H9 (cell line): ENCODE results near the gene DISC1. TPM values are rescaled to one million over a fixed set of nuclear protein-coding genes. Genes with fewer than 3 reads are reported as not detected.

Experiments used
- DNase-seq: peaks from one replicate; pipeline ENCODE4 v3.0.0-alpha.2; 2017
- H2AFZ ChIP-seq: one replicate; pipeline ENCODE4 v1.6.1; 2013; ENCODE audit warnings: mild to moderate bottlenecking, low read length, control low read depth, moderate library complexity
- H2AK5ac ChIP-seq: 2 replicates; pipeline ENCODE4 v1.6.1; 2013; ENCODE audit warnings: low read length, control low read depth, mixed read lengths; ENCODE audit not compliant: insufficient read length
- H2BK120ac ChIP-seq: one replicate; pipeline ENCODE4 v1.6.1; 2013; ENCODE audit warnings: low read depth, mild to moderate bottlenecking, low read length, control low read depth, inconsistent platforms; ENCODE audit not compliant: poor library complexity, severe bottlenecking
- H2BK12ac ChIP-seq: 2 replicates; pipeline ENCODE4 v1.6.1; 2013; ENCODE audit warnings: low read length, control low read depth, mixed read lengths, low read depth; ENCODE audit not compliant: insufficient read length
- H2BK15ac ChIP-seq: 2 replicates; pipeline ENCODE4 v1.6.1; 2013; ENCODE audit warnings: low read depth, low read length, control low read depth
- H2BK20ac ChIP-seq: one replicate; pipeline ENCODE4 v1.6.1; 2013; ENCODE audit warnings: low read depth, mild to moderate bottlenecking, low read length, control low read depth, inconsistent platforms; ENCODE audit not compliant: poor library complexity, severe bottlenecking
- H2BK5ac ChIP-seq: 2 replicates; pipeline ENCODE4 v1.6.1; 2013; ENCODE audit warnings: low read length, control low read depth, mixed read lengths; ENCODE audit not compliant: insufficient read length
- H3K14ac ChIP-seq: 2 replicates; pipeline ENCODE4 v1.6.1; 2013; ENCODE audit warnings: low read length, control low read depth; ENCODE audit not compliant: insufficient read depth
- H3K18ac ChIP-seq: 2 replicates; pipeline ENCODE4 v1.6.1; 2013; ENCODE audit warnings: low read depth, mild to moderate bottlenecking, mixed read lengths, low read length, control low read depth; ENCODE audit not compliant: insufficient read length
- H3K23ac ChIP-seq: 2 replicates; pipeline ENCODE4 v1.6.1; 2013; ENCODE audit warnings: low read length, control low read depth, mixed read lengths, low read depth; ENCODE audit not compliant: insufficient read length
- H3K23me2 ChIP-seq: 2 replicates; pipeline ENCODE4 v1.6.1; 2013; ENCODE audit warnings: low read depth, mild to moderate bottlenecking, mixed read lengths, low read length, control low read depth; ENCODE audit not compliant: insufficient read length, poor library complexity, severe bottlenecking
- H3K27ac ChIP-seq: 2 replicates; pipeline ENCODE4 v1.5.1; 2013; ENCODE audit warnings: low read length, control low read depth, mixed read lengths, low read depth; ENCODE audit not compliant: insufficient read length
- H3K27me3 ChIP-seq: 2 replicates; pipeline ENCODE4 v1.6.1; 2013; ENCODE audit warnings: low read length, control low read depth, inconsistent platforms; ENCODE audit not compliant: insufficient read depth
- H3K4ac ChIP-seq: 2 replicates; pipeline ENCODE4 v1.6.1; 2013; ENCODE audit warnings: low read depth, mild to moderate bottlenecking, control low read depth, inconsistent platforms, low read length, moderate library complexity
- H3K4me1 ChIP-seq: 2 replicates; pipeline ENCODE4 v1.6.1; 2013; ENCODE audit warnings: low read length, control low read depth, inconsistent platforms; ENCODE audit not compliant: insufficient read depth
- H3K4me2 ChIP-seq: 2 replicates; pipeline ENCODE4 v1.6.1; 2013; ENCODE audit warnings: low read length, control low read depth, mixed read lengths; ENCODE audit not compliant: insufficient read length, insufficient read depth
- H3K56ac ChIP-seq: 2 replicates; pipeline ENCODE4 v1.6.1; 2013; ENCODE audit warnings: low read depth, mild to moderate bottlenecking, mixed read lengths, low read length, control low read depth; ENCODE audit not compliant: insufficient read length
- H3K79me1 ChIP-seq: 2 replicates; pipeline ENCODE4 v1.6.1; 2013; ENCODE audit warnings: low read depth, mild to moderate bottlenecking, moderate library complexity, low read length, control low read depth, inconsistent platforms; ENCODE audit not compliant: insufficient read depth, poor library complexity, severe bottlenecking
- H3K79me2 ChIP-seq: 2 replicates; pipeline ENCODE4 v1.6.1; 2013; ENCODE audit warnings: low read length, control low read depth, inconsistent platforms; ENCODE audit not compliant: insufficient read depth
- H3K9ac ChIP-seq: 2 replicates; pipeline ENCODE4 v1.6.1; 2013; ENCODE audit warnings: low read length, control low read depth, mixed read lengths; ENCODE audit not compliant: insufficient read length; ENCODE audit errors: extremely low read depth
- H3K9me3 ChIP-seq: one replicate; pipeline ENCODE4 v1.6.1; 2013; ENCODE audit warnings: low read depth, low read length, inconsistent platforms; ENCODE audit not compliant: control insufficient read depth
- H3T11ph ChIP-seq: one replicate; pipeline ENCODE4 v1.6.1; 2013; ENCODE audit warnings: mild to moderate bottlenecking, low read length, control low read depth, inconsistent platforms
- H4K20me1 ChIP-seq: one replicate; pipeline ENCODE4 v1.6.1; 2013; ENCODE audit not compliant: control insufficient read depth, insufficient read length, insufficient read depth
- H4K5ac ChIP-seq: 2 replicates; pipeline ENCODE4 v1.6.1; 2013; ENCODE audit warnings: low read depth, mild to moderate bottlenecking, mixed read lengths, low read length, control low read depth; ENCODE audit not compliant: insufficient read length
- H4K8ac ChIP-seq: replicated peaks from 2 replicates; pipeline ENCODE4 v1.6.1; 2013; ENCODE audit warnings: low read length, control low read depth, mixed read lengths, low read depth; ENCODE audit not compliant: insufficient read length
- H4K91ac ChIP-seq: 2 replicates; pipeline ENCODE4 v1.6.1; 2013; ENCODE audit warnings: low read depth, mild to moderate bottlenecking, moderate library complexity, mixed read lengths, low read length, control low read depth; ENCODE audit not compliant: insufficient read length
- H3K27ac Mint-ChIP-seq, 3 experiments: 2 replicates in 2 of 3; 3 replicates in 1 of 3; pipeline ENCODE4 v1.8.0; 2020 to 2021; ENCODE audit warnings: mixed read lengths in 3 of 3, mild to moderate bottlenecking in 1 of 3, moderate library complexity in 1 of 3
- H3K27me3 Mint-ChIP-seq: 2 replicates; pipeline ENCODE4 v1.8.0; 2021; ENCODE audit warnings: low read depth, mild to moderate bottlenecking, moderate library complexity, mixed read lengths
- H3K36me3 Mint-ChIP-seq, 3 experiments: 2 replicates in 2 of 3; 3 replicates in 1 of 3; pipeline ENCODE4 v1.8.0; 2020 to 2021; ENCODE audit warnings: low read depth in 3 of 3, mixed read lengths in 3 of 3; ENCODE audit not compliant: insufficient read depth in 1 of 3
- H3K4me1 Mint-ChIP-seq, 2 experiments: 2 replicates each; pipeline ENCODE4 v1.8.0; 2020; ENCODE audit warnings: mixed read lengths in 2 of 2
- H3K4me3 Mint-ChIP-seq, 2 experiments: 2 replicates in 1 of 2; 3 replicates in 1 of 2; pipeline ENCODE4 v1.8.0; 2020 to 2021; ENCODE audit warnings: mild to moderate bottlenecking in 2 of 2, mixed read lengths in 2 of 2, moderate library complexity in 1 of 2
- H3K9me3 Mint-ChIP-seq, 2 experiments: 2 replicates in 1 of 2; 3 replicates in 1 of 2; pipeline ENCODE4 v1.8.0; 2020; ENCODE audit warnings: mild to moderate bottlenecking in 2 of 2, mixed read lengths in 2 of 2, moderate library complexity in 1 of 2
- WGBS: extraction: QIAGEN DNeasy Blood & Tissue Kit; methylation state at CpG from one replicate; pipeline ENCODE4 v1.1.7; 2013; ENCODE audit warnings: missing lambda C conversion rate, low lambda C conversion rate, mixed read lengths; ENCODE audit not compliant: insufficient read length; ENCODE audit errors: extremely low coverage; 5-methylcytosine and 5-hydroxymethylcytosine counted together
- total RNA-seq: library from RNA; stranded (reverse); gene quantifications from 2 replicates; pipeline ENCODE4 v1.2.1, GENCODE V29; 2021
- TF ChIP-seq, protein P1 (sequence below): fragments of 200-600 bp; sonication (generic); conservative IDR thresholded peaks from 3 replicates; pipeline ENCODE4 v1.8.0; 2021; ENCODE audit warnings: antibody characterized with exemption, mild to moderate bottlenecking

The DISC1 gene
- total RNA-seq, 1 experiment from 2014 or later = 2.5 TPM

- H4K91ac ChIP-seq = no peak overlapping the region
- no peak overlapping the region for H3T11ph ChIP-seq
- H3K79me2 ChIP-seq = no peaks in the 10 kb centered on the region
Measured at GRCh38 chr1:231610388-231610787, 16.2 kb upstream of the DISC1 start.

More at GRCh38 chr1:231610388-231610787, 16.2 kb upstream of the DISC1 start:
- Mint-ChIP-seq H3K36me3 (no peaks in the 10 kb centered on the region), H3K27ac (no peak overlapping the region), H3K27me3 (peaks cover 79% of the 10 kb centered on the region), H3K4me1 (no peaks in the 10 kb centered on the region), H3K9me3 (no peaks in the 10 kb centered on the region; a peak in 2 of 5 replicates), H3K4me3 (no peak overlapping the region)
- Histone ChIP-seq H3K14ac (no peak overlapping the region), H3K4me2 (no peak overlapping the region), H3K56ac (no peak overlapping the region), H4K20me1 (no peaks in the 10 kb centered on the region), H4K8ac (no peak overlapping the region), H2AK5ac (no peak overlapping the region), H2AFZ (no peak overlapping the region), H3K9me3 (no peaks in the 10 kb centered on the region), H4K5ac (no peak overlapping the region), H3K27me3 (no peaks in the 10 kb centered on the region), H2BK15ac (no peak overlapping the region), H3K23me2 (no peaks in the 10 kb centered on the region), H3K27ac (no peak overlapping the region), H3K79me1 (no peaks in the 10 kb centered on the region), H2BK20ac (no peak overlapping the region), H3K4ac (no peak overlapping the region), H3K9ac (no peak overlapping the region), H3K23ac (no peak overlapping the region), H2BK120ac (no peak overlapping the region), H3K4me1 (no peaks in the 10 kb centered on the region), H2BK12ac (no peak overlapping the region), H2BK5ac (no peak overlapping the region), H3K18ac (no peak overlapping the region)
- TF ChIP-seq, protein P1, sequence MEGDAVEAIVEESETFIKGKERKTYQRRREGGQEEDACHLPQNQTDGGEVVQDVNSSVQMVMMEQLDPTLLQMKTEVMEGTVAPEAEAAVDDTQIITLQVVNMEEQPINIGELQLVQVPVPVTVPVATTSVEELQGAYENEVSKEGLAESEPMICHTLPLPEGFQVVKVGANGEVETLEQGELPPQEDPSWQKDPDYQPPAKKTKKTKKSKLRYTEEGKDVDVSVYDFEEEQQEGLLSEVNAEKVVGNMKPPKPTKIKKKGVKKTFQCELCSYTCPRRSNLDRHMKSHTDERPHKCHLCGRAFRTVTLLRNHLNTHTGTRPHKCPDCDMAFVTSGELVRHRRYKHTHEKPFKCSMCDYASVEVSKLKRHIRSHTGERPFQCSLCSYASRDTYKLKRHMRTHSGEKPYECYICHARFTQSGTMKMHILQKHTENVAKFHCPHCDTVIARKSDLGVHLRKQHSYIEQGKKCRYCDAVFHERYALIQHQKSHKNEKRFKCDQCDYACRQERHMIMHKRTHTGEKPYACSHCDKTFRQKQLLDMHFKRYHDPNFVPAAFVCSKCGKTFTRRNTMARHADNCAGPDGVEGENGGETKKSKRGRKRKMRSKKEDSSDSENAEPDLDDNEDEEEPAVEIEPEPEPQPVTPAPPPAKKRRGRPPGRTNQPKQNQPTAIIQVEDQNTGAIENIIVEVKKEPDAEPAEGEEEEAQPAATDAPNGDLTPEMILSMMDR = no peak
- WGBS = no CpG with 5 or more reads among the region's 2 CpGs
- DNase-seq = no peak
